ENCODE results near the gene MAPT. TPM values are rescaled to one million over a fixed set of nuclear protein-coding genes. Genes with fewer than 3 reads are reported as not detected.

Gene MAPT
- total and polyA plus RNA-seq, 2 experiments from 2014 or later: 0.37 to 0.71 TPM

DNA sequence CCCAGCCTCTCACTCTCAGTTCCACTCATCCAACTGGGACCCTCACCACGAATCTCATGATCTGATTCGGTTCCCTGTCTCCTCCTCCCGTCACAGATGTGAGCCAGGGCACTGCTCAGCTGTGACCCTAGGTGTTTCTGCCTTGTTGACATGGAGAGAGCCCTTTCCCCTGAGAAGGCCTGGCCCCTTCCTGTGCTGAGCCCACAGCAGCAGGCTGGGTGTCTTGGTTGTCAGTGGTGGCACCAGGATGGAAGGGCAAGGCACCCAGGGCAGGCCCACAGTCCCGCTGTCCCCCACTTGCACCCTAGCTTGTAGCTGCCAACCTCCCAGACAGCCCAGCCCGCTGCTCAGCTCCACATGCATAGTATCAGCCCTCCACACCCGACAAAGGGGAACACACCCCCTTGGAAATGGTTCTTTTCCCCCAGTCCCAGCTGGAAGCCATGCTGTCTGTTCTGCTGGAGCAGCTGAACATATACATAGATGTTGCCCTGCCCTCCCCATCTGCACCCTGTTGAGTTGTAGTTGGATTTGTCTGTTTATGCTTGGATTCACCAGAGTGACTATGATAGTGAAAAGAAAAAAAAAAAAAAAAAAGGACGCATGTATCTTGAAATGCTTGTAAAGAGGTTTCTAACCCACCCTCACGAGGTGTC, 131.3 kb downstream of the MAPT start:
- Histone ChIP-seq H3K4me1 (ENCODE audit: insufficient read depth) (no peaks in the 10 kb centered on the region), H3K4me3 (no peak overlapping the region), H3K4me2 (no peak overlapping the region), H3K9me2 (replicated peaks; ENCODE audit: insufficient read depth) (no peaks in the 10 kb centered on the region), H3K27me3 (no peaks in the 10 kb centered on the region), H3K79me2 (no peaks in the 10 kb centered on the region), H3K9me3 (ENCODE audit: low read depth) (no peaks in the 10 kb centered on the region), H3K27ac (no peak overlapping the region), H2AFZ (no peak overlapping the region), H4K20me1 (ENCODE audit: insufficient read depth, poor library complexity, severe bottlenecking) (peaks cover 6% of the 10 kb centered on the region), H3K36me3 (replicated peaks; ENCODE audit: insufficient read depth, low read depth) (no peaks in the 10 kb centered on the region)
- DNase-seq (ENCODE audit: low spot score): no peak
- WGBS (ENCODE audit: low lambda C conversion rate, missing lambda C conversion rate): 91% methylated on average over 8 of the region's 8 CpGs
- TF ChIP-seq EZH2 (IDR thresholded peaks at IDR 0.05; ENCODE audit: borderline replicate concordance): no peak
- TF ChIP-seq, protein P1, sequence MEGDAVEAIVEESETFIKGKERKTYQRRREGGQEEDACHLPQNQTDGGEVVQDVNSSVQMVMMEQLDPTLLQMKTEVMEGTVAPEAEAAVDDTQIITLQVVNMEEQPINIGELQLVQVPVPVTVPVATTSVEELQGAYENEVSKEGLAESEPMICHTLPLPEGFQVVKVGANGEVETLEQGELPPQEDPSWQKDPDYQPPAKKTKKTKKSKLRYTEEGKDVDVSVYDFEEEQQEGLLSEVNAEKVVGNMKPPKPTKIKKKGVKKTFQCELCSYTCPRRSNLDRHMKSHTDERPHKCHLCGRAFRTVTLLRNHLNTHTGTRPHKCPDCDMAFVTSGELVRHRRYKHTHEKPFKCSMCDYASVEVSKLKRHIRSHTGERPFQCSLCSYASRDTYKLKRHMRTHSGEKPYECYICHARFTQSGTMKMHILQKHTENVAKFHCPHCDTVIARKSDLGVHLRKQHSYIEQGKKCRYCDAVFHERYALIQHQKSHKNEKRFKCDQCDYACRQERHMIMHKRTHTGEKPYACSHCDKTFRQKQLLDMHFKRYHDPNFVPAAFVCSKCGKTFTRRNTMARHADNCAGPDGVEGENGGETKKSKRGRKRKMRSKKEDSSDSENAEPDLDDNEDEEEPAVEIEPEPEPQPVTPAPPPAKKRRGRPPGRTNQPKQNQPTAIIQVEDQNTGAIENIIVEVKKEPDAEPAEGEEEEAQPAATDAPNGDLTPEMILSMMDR (IDR thresholded peaks at IDR 0.05; ENCODE audit: poor library complexity): no peak
- TF ChIP-seq EZH2phosphoT487 (IDR thresholded peaks at IDR 0.05; ENCODE audit: low read depth, severe bottlenecking, unreplicated experiment): no peak

DNA sequence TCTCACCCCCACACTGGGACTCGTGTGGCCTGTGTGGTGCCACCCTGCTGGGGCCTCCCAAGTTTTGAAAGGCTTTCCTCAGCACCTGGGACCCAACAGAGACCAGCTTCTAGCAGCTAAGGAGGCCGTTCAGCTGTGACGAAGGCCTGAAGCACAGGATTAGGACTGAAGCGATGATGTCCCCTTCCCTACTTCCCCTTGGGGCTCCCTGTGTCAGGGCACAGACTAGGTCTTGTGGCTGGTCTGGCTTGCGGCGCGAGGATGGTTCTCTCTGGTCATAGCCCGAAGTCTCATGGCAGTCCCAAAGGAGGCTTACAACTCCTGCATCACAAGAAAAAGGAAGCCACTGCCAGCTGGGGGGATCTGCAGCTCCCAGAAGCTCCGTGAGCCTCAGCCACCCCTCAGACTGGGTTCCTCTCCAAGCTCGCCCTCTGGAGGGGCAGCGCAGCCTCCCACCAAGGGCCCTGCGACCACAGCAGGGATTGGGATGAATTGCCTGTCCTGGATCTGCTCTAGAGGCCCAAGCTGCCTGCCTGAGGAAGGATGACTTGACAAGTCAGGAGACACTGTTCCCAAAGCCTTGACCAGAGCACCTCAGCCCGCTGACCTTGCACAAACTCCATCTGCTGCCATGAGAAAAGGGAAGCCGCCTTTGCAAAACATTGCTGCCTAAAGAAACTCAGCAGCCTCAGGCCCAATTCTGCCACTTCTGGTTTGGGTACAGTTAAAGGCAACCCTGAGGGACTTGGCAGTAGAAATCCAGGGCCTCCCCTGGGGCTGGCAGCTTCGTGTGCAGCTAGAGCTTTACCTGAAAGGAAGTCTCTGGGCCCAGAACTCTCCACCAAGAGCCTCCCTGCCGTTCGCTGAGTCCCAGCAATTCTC, 132.1 kb downstream of the MAPT start:
- Histone ChIP-seq H3K9me2 (replicated peaks; ENCODE audit: insufficient read depth) (no peaks in the 10 kb centered on the region), H3K4me2 (no peak overlapping the region), H3K4me1 (ENCODE audit: insufficient read depth) (no peaks in the 10 kb centered on the region), H2AFZ (no peak overlapping the region), H3K36me3 (replicated peaks; ENCODE audit: insufficient read depth, low read depth) (no peaks in the 10 kb centered on the region), H3K27me3 (no peaks in the 10 kb centered on the region), H4K20me1 (ENCODE audit: insufficient read depth, poor library complexity, severe bottlenecking) (peaks cover 6% of the 10 kb centered on the region), H3K9me3 (ENCODE audit: low read depth) (no peaks in the 10 kb centered on the region), H3K79me2 (no peaks in the 10 kb centered on the region), H3K27ac (no peak overlapping the region), H3K4me3 (no peak overlapping the region)
- DNase-seq (ENCODE audit: low spot score): no peak
- 89% methylated on average over 17 of the region's 17 CpGs for WGBS (ENCODE audit: low lambda C conversion rate, missing lambda C conversion rate)
- TF ChIP-seq, protein P1 (IDR thresholded peaks at IDR 0.05; ENCODE audit: poor library complexity): no peak
- TF ChIP-seq EZH2 (IDR thresholded peaks at IDR 0.05; ENCODE audit: borderline replicate concordance): no peak
- no peak for TF ChIP-seq EZH2phosphoT487 (IDR thresholded peaks at IDR 0.05; ENCODE audit: low read depth, severe bottlenecking, unreplicated experiment)

DNA sequence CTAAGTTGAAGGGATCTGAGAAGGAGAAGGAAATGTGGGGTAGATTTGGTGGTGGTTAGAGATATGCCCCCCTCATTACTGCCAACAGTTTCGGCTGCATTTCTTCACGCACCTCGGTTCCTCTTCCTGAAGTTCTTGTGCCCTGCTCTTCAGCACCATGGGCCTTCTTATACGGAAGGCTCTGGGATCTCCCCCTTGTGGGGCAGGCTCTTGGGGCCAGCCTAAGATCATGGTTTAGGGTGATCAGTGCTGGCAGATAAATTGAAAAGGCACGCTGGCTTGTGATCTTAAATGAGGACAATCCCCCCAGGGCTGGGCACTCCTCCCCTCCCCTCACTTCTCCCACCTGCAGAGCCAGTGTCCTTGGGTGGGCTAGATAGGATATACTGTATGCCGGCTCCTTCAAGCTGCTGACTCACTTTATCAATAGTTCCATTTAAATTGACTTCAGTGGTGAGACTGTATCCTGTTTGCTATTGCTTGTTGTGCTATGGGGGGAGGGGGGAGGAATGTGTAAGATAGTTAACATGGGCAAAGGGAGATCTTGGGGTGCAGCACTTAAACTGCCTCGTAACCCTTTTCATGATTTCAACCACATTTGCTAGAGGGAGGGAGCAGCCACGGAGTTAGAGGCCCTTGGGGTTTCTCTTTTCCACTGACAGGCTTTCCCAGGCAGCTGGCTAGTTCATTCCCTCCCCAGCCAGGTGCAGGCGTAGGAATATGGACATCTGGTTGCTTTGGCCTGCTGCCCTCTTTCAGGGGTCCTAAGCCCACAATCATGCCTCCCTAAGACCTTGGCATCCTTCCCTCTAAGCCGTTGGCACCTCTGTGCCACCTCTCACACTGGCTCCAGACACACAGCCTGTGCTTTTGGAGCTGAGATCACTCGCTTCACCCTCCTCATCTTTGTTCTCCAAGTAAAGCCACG, 133.0 kb downstream of the MAPT start:
- Histone ChIP-seq H3K27ac (no peak overlapping the region), H3K9me2 (replicated peaks; ENCODE audit: insufficient read depth) (no peaks in the 10 kb centered on the region), H3K4me1 (ENCODE audit: insufficient read depth) (no peaks in the 10 kb centered on the region), H3K79me2 (no peaks in the 10 kb centered on the region), H3K27me3 (no peaks in the 10 kb centered on the region), H3K4me3 (no peak overlapping the region), H4K20me1 (ENCODE audit: insufficient read depth, poor library complexity, severe bottlenecking) (peaks cover 6% of the 10 kb centered on the region), H3K4me2 (no peak overlapping the region), H3K9me3 (ENCODE audit: low read depth) (no peaks in the 10 kb centered on the region), H3K36me3 (replicated peaks; ENCODE audit: insufficient read depth, low read depth) (no peaks in the 10 kb centered on the region), H2AFZ (no peak overlapping the region)
- no peak for DNase-seq (ENCODE audit: low spot score)
- WGBS (ENCODE audit: low lambda C conversion rate, missing lambda C conversion rate): 88% methylated on average over 12 of the region's 12 CpGs
- TF ChIP-seq EZH2 (IDR thresholded peaks at IDR 0.05; ENCODE audit: borderline replicate concordance) (no peak), EZH2phosphoT487 (IDR thresholded peaks at IDR 0.05; ENCODE audit: low read depth, severe bottlenecking, unreplicated experiment) (no peak)
- TF ChIP-seq, protein P1 (IDR thresholded peaks at IDR 0.05; ENCODE audit: poor library complexity): no peak
